ENCODE measurements around the gene TMEM221.
A peak's percentile ranks its signal among the peaks of the same experiment; 100 is the strongest.

The TMEM221 gene

GRCh38 chr19:17414097-17414496 lies 34.4 kb downstream of the TMEM221 start:
- no peak for DNase-seq
- intact Hi-C loops (cut with DNase I): no loop called here

- no peak for DNase-seq
- intact Hi-C loops (cut with DNase I): no loop called here
Observed at GRCh38 chr19:17411801-17412200, 36.7 kb downstream of the TMEM221 start.

DNA sequence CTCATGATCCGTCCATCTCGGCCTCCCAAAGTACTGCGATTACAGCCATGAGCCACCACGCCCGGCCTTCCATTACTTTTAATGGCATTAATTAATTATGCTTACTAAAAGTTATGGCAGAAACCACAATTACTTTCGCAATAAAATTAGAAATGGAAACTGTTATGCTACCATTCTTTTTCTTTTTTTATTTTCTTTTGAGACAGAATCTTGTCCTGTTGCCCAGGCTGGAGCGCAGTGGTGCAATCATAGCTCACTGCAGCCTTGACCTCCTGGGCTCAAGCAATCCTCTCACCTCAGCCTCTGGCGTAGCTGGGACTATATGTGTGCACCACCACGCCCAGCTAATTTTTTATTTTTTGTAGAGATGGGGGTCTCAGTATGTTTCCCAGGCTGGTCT lies 38.5 kb downstream of the TMEM221 start:
- intact Hi-C loops (cut with DNase I): no loop called here
- no peak for DNase-seq

DNA sequence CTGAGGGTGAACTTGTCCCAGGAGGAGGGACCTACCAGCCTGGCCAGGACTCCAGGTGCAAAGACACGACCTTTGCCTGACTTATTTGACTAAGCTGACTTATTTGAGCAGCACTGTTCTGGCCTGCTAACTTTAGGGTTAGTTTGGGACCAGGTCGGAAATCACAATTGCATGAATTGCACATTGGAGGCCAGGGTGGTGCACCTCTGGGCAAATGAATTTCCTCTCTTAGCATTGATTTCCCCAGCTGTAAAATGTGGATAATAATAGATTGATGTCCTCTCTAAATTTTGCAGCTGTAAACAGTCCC lies 41.6 kb downstream of the TMEM221 start:
- intact Hi-C loops (cut with DNase I): no loop called here
- no peak for DNase-seq

DNA sequence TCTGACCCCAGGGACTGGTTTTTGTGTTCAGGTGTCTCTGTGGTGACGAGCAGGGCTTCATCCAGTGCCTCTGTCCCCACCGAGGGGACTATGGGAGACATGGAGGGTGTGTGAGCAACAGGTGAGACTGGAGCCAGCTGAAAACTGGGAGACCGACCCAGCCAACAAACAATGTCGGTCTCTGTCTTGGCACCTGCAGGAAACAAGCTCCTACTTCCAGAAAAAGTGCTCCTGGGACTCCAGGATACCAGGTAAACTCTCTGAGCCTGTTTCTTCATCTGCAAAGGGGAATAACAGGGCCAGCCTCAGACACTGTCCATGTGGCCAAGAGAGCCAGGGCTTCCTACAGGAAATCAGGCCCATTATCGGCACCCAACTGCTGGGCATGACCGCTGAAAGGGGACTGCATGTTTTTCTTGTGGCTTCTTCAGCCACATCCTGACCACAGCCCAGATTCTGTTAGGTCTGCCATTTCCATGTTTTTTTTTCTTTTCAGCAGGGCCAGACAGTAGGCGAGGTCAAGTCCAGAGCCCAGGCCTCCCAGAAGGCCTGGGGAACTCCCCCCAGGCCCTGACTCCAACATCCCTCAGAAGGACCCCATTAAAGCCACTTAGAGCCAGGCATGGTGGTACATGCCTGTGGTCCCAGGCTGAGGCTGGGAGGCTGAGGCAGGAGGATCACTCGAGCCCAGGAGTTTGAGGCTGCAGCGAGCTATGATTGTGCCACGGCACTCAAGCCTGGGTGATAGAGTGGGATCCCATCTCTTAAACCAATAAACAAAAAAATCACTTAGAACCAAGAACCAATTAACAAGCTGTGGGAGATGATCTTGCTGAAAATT lies 42.2 kb downstream of the TMEM221 start:
- intact Hi-C loops (cut with DNase I): no loop called here
- peak in 1 of 10 donors; percentile 18 for DNase-seq

GRCh38 chr19:17405250-17406045 lies 43.0 kb downstream of the TMEM221 start, which contains the start of gene BST2:
Gene BST2, minus strand, starts transcription at chr19:17405630. Its CDS starts 55 bp downstream, at chr19:17405575.
- peak in 2 of 10 donors; percentile 17 to 88 for DNase-seq
- intact Hi-C loops (cut with DNase I): no loop called here

- intact Hi-C loops (cut with DNase I): no loop called here
- no peak for DNase-seq
Observed at GRCh38 chr19:17404621-17405249, 43.7 kb downstream of the TMEM221 start.

GRCh38 chr19:17404015-17404414 lies 44.5 kb downstream of the TMEM221 start:
- no peak for DNase-seq
- intact Hi-C loops (cut with DNase I): no loop called here

- intact Hi-C loops (cut with DNase I): no loop called here
- DNase-seq: no peak
Observed at GRCh38 chr19:17402982-17403855, 45.2 kb downstream of the TMEM221 start.

- no peak for DNase-seq
- intact Hi-C loops (cut with DNase I): no loop called here
Observed at GRCh38 chr19:17401628-17402027, 46.8 kb downstream of the TMEM221 start.

GRCh38 chr19:17398902-17399527 lies 49.5 kb downstream of the TMEM221 start:
- intact Hi-C loops (cut with DNase I): no loop called here
- DNase-seq: no peak

- DNase-seq: peak in 4 of 10 donors; percentile 25 to 79 (median 37)
- intact Hi-C loops (cut with DNase I): no loop called here
Observed at GRCh38 chr19:17394891-17395415, 53.5 kb downstream of the TMEM221 start.

DNA sequence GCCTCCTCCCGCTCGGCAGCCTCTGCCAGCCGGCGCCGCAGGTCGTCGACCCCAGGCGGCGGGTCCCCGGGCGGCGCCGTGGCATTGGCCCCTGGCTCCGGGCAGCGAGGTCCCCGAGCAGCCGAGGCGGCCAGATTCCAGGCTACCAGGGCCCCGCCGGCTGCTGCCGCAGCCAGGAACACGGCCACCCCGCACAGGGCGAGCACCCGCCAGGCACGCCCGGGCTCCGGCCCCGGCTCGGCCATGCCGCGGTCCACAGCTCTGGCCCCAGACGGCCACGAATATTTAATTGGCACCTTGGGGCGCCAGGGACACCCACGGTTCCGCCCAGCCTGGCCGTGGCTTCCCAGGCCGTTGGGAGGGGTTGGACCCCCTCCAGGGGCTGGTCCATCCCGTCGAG lies 54.6 kb downstream of the TMEM221 start, which contains the start of gene CCDC194:
Gene CCDC194, minus strand, starts transcription at position 283 of the 400 bp plus-strand sequence. Its CDS starts 38 bp downstream, at position 245.
- intact Hi-C loops (cut with DNase I): no loop called here
- no peak for DNase-seq

DNA sequence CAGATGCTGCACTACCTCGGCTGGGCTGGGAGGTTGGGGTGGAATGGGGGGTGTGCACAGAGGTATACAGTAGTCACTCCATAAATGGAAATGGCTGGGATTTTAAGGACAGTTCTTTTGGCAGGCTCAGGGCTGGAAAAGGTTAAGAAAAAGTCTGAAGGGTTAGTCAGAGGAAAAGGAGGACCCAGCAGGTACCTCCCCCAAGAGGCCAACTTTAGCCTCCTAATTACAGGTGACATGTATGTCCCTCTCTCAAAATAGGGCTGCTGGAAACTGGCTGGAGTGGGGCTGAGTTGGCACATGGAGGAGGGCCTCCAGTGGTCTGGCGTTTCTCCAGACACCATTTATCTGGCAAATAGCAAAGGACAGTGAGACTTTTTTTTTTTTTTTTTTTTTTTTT lies 55.5 kb downstream of the TMEM221 start:
- intact Hi-C loops (cut with DNase I): no loop called here
- no peak for DNase-seq

GRCh38 chr19:17391371-17392151 lies 56.9 kb downstream of the TMEM221 start:
- DNase-seq: no peak
- intact Hi-C loops (cut with DNase I): loop anchor here (2.0 kb wide), 1 partner anchor 45 kb away; no protein-coding TSS in a partner anchor

DNA sequence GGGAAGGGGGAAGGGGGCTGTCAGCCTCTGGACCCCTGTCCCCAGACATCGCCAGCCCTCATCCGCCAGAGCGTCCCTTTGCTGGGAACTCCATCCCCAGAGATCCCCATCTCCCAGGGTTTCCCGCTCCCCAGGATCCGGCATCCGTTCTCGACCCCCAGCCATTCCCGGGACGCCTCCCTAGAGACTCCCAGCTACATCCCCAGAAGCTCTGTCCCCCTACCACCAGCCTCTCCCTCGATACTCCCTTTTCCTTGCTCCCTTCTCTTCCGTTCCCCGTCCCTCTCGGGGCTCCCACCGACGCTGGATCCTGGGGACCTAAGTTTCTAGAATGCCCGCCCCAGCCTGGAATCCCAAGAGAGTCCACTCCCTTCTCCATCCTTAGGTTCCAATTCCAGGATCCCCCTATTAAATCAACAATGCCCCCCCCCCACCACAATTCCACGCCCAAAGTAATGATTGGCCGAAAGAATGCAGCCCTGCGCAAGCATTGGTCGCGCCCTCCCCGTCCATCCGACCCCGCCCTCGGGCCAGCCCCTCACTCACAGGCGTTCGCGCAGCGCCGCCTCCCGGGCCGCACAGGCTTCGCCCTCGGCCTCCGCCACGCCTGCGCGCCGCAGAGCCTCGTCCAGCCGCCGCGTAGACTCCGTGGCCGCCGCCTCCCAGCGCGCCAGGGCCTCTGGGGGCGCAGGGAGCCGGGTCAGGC lies 57.6 kb downstream of the TMEM221 start:
- intact Hi-C loops (cut with DNase I): loop anchor here (2.0 kb wide), 1 partner anchor 44 kb away; no protein-coding TSS in a partner anchor
- DNase-seq: peak; percentile 78 to 98 (median 85)

DNA sequence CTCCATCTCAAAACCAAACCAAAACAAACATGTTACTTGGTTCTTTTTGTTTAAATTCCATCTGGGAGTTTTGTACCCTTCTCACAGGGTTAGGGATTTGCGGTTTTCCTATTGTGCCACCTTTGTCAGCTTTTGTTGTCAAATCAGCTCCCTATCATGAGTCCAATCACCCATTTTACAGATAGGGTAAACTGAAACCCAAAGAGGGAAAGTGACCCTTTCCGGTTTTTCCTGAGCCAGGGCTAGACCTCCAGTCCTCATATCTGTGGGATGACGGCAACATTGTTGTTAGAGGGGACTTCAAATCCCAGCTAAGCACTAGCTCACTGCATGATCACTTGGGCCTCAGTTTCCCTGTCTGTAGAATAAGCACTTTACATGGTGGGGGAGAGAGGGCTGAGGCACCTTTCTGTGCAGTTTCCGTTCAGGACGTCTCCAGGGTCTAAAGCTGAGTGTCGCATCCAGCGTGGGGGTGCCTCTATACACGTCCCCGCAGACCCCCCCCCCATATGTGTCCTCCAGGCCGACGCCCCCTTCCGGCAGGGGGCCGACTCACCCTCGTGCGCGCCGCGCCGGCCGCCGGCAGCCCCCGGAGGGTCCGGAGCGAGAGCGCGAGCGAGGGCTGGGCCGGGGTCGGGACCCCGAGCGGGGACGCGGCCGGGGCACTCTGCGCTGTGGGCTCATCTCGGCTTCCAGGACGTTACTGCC lies 58.4 kb downstream of the TMEM221 start:
- DNase-seq: no peak
- intact Hi-C loops (cut with DNase I): loop anchor here (2.0 kb wide), 1 partner anchor 43 kb away; no protein-coding TSS in a partner anchor

All from posterior cingulate gyrus (tissue), 11 donors.